ENCODE data around the gene XXYLT1.
"Not testable (repeated sequence)": the region's sequence is repeated elsewhere in the genome, so short reads cannot be mapped to it uniquely, and the experiment has no call there.

The XXYLT1 gene

DNA sequence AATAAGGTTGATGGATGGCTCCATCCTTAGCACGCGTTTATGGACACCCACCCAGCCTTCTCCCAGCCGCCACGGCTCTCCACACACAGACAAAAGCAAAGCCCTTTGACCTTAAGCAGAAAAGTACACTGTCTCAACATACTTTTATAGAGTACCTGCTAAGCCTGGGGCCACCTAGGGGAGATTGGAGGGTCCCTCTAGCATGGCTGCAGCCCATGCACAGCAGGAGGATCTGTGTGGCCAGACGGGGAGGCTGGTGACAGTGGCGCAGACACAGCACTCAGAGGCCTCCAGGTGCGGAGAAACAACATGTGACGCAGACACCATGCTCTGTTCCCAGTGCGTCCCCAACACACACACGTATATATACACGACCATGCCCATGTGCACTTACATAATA is 174.9 kb downstream of the XXYLT1 start:
- no peak for DNase-seq (ENCODE audit: low spot score)

DNA sequence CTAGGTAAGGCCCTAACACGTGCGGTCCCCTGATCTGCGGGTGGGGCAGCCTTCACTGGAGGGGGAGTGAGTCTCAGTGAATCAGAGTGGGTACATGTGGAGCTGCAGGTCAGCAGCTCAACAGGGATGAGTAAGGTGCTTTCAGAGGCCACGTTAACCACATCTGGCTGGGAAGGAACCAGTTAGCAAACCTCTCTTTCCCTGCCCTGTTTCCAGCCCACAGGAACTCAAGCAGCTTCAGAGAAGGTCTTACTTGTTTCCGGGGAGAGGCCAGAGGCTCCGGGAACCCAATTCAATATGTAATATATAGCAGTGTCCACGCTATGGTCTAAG is 175.3 kb downstream of the XXYLT1 start:
- DNase-seq (ENCODE audit: low spot score), result no peak

DNA sequence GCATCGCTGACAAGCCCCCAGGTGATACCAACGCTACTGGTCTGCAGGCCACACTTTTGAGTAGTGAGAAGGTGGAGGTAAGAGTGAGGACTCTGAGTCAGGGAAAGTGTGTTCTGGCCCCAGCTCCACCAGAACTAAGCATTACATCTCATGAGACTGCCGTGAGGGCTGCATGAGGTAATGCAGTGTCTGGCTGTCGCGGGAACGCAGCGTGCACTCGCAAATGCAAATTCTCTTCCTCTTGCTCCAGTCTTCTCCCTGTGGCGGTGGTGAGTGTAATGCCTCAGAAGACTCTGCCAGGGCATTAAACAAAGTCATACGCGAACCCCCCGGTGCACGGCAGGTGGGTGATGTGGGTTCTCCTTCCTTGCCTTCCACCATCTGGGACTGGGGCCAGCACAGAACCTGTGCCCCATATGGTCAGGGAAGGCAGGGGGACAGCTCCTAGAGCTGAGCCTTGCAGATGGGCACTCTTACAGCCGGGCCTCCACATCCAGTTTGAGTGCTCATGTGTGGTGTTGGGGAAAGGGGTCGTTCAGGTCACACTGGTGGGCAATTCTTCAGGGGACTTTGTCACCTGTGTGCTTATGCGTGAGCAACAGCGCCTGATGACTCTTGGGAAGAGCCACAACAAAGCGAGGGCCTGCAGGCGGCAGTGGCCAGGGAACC is 175.8 kb downstream of the XXYLT1 start:
- no peak for DNase-seq (ENCODE audit: low spot score)

DNA sequence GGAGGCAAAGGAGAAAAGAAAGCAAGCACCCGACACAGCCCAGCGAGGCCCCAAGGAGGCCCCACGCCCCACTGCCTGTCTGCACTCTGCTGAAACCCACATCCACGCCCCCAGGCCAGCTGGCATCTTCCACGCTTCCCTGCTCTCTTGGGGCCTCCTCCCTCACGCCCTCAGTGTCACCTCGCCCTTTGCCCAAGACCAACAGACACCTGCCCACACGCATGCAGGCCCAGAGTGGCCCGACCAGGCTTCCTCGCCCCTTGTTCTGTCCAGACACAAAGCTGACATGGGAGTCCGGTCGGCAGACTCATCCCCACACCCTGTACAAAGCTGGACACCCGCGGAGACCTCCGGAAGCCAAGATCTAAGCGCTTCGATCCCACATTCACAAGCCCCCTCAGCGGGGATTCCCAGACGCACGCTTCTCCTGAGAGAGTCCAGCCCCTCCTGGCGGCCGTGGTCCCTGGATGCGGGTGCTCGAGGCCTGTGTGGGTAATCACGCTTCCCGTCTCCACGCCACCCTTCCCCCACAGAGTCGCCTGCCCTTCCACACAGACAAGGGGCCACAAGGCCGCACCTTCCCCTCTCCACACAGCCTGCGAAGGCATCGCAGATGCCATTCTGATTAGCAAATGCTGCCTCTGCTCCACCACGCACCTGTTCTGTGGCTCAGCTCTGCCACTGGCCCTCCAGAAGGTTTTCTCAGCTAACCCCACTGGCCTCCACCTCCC is 176.6 kb downstream of the XXYLT1 start:
- DNase-seq (ENCODE audit: low spot score), result no peak

DNA sequence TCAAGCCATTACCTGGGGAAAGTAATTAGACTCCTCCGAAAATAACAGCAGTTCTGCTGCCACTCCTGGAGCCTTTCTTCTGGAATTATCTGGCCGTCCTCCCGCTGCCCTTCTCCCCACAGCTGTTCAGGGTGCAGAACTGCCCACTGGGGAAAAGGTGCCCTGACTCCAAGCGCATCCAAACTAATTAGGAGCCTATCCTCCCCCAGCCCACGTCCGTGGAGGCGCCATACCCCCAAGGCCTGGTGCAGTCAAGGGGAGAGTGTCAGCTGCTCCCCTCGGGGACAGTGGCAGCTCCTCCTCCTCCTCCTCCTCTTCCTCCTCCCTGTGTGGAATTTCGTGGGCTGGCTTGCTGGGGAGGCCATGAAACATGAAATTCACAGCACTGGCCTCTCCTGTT is 177.2 kb downstream of the XXYLT1 start:
- DNase-seq (ENCODE audit: low spot score), result no peak

DNA sequence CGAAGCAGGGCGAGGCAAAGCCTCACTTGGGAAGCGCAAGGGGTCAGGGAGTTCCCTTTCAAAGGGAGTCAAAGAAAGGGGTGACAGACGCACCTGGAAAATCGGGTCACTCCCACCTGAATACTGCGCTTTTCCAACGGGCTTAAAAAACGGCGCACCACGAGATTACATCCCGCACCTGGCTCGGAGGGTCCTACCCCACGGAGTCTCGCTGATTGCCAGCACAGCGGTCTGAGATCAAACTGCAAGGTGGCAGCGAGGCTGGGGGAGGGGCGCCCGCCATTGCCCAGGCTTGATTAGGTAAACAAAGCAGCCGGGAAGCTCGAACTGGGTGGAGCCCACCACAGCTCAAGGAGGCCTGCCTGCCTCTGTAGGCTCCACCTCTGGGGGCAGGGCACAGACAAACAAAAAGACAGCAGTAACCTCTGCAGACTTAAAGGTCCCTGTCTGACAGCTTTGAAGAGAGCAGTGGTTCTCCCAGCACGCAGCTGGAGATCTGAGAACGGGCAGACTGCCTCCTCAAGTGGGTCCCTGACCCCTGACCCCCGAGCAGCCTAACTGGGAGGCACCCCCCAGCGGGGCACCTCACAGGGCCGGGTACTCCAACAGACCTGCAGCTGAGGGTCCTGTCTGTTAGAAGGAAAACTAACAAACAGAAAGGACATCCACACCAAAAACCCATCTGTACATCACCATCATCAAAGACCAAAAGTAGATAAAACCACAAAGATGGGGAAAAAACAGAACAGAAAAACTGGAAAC is 182.9 kb downstream of the XXYLT1 start:
- not testable (repeated sequence) for DNase-seq (ENCODE audit: low spot score)

DNA sequence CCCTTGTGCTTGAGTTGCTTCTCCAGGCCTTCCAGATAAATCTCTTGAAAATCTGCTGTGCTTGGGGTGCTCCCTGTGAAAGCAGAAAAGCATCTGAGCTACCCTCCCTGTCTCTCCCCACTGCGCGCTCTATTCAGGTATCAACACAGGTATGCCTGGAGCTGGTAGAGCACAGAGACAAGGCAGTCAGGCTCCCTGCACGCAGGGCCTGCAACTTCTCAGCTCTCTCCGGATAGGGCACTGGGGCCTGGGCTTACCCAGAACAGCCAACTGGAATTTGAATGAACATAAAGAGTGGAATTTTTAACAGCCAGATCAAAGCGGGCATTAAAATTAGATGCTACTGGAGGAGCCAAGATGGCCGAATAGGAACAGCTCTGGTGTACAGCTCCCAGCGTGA is 183.6 kb downstream of the XXYLT1 start:
- DNase-seq (ENCODE audit: low spot score), result no peak

DNA sequence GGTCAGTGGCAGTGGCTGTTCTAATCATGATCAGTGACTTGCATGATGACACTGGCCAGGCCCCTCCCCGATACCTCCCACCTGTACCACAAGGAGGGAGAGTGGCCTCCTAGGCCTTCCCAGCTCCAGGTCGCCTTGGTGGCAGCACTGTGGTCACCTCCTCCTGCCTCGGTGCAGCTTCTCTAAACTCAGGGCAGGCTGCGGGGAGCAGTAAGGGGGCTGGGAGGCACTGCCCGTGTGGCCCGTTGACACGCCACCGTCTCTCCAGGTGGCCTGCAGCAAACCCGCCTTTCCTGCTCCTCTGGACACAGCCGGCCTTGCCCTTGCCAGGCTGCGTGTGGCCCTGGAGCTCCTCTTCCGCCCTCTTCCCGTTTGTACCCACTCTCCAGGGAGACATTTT is 184.1 kb downstream of the XXYLT1 start:
- DNase-seq (ENCODE audit: low spot score), result no peak

DNA sequence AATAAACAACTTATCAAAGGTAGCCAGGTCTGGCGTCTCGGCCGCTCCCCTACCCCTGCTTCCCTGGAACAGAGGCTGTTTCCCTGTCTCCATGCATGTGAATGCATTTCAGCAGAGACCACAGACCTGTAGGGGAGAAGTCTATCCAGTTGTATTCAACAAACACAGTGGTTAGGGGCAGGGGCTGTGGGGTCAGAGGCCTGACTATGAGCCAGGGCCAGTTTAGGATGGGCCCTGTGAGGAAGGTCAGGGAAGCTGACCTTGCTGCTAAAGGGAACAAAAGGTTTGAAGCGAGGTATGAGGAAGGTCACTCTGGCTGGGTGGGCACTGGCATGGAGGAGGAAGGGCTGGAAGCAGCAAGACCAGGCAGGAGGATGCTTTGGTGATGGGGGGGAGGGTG is 184.6 kb downstream of the XXYLT1 start:
- DNase-seq (ENCODE audit: low spot score), result no peak

DNA sequence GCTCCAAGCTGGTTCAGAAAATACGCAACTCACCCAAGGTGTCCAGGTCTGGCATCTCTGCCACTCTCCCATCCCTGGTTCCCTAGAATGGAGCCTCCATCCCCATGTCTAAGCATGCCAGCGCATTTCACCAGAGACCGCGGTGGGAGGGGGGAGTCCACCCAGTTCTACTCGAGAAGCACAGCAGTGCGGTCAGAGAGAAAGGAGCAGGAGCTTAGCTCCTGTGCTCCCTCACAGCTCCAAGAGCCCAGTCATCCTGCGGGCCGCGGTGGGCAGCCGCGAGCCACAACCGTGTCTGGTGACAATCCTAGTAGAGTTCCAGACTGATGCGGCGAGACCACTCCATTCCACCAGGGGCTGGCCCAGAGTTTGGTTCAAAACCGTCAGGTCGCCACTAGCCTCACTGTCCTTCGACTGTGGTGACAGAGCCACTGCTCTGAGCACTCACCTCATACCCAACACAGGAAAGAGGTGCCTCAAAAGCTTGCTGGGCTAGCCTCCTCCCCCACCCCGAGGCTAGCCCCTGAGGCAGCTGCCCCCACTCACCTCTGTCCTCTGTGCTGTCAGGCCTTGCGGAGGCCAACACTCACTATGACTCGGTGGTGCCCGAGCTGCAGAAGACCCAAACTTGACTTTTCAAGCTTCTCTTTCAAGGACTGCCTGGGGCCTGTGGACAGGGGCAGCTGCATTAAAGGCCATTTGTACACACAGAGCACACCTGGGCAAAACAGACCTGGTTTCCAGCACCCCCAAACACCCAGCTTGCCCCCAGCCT is 185.4 kb downstream of the XXYLT1 start:
- no peak for DNase-seq (ENCODE audit: low spot score)

DNA sequence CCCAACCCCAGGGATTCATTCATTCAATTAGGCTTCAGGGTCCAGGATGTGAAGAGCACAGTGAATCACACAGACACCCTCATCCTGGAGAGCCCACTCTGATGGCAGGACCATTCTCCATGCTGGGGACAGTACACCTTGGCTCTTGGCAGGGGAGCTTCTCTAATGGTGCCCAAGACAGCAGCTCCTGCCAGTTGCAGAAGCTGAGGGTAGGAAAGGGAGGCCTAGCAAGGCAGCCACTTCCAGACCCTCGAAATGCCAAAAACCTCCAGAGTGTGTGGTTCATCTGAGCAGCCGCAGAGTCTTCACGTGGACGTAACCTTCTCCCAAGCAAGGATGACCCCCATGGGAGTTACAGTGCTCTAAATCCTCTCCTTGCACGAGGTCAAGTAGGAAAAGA is 186.2 kb downstream of the XXYLT1 start:
- DNase-seq (ENCODE audit: low spot score), result no peak

DNA sequence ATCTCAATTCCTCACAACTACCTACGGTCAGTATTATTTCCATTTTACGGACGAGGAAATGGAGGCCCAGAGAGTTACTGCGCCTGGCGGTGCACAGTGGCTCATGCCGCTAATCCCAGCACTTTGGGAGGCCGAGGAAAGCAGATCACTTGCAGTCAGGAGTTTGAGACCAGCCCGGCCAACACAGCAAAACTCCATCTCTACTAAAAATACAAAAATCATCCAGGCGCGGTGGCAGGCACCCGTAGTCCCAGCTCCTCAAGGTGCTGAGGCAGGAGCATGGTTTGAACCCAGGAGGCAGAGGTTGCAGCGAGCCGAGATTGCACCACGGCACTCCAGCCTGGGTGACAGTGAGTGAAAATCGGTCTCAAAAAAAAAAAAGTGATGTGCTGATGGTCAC is 187.3 kb downstream of the XXYLT1 start:
- DNase-seq (ENCODE audit: low spot score), result no peak

DNA sequence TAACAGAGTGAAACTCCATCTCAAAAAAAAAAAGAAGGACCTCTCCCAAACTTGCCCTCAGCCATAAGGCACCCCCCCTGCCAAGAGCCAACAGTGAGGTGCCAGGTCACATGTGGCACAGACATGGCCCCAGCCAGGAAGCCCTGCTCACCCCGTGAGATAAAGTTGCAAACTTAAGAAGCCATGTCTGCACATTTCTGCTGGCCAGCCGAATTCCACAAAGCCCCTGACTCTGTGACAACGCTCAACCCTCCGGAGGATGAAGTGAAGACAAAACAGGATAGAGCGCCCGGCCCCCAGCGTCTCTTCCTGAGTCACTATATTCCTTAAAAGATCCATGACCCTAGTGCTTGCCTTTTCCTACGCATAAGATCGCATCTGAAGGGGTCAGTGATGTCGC is 188.1 kb downstream of the XXYLT1 start:
- no peak for DNase-seq (ENCODE audit: low spot score)

DNA sequence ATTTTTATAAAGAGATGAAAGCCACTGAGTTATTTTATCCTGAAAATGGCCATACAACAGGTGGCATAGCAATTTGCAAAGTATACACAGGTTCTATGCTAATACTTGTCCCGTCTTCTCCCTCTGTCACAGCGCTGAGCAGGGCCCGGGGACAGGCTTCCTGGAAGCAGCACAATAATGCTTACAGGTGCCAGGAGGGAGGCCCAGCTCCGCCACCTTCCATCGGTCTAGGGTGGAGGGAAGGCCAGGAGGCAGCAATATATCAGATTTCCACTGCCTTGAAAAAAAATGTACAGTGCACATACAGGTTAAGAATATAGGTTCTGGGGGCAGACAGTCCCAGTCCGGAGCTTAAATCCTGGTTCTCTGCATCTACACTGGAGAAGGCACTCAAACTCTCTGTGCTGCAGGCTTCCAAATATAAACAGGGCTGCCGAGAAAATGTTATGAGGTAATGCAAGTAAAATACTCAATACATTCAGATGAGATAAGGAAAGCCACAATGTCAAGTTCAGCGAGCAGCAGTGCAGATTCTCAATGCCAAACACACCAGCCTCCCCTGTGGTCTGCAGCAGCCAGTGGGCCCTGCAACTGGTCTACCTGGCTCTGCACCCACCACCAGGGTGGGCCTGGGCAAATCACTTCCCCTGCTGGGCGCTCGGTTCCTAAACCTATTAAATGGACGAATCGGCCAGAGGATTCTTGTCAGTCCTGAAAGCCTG is 189.6 kb downstream of the XXYLT1 start:
- no peak for DNase-seq (ENCODE audit: low spot score)

DNA sequence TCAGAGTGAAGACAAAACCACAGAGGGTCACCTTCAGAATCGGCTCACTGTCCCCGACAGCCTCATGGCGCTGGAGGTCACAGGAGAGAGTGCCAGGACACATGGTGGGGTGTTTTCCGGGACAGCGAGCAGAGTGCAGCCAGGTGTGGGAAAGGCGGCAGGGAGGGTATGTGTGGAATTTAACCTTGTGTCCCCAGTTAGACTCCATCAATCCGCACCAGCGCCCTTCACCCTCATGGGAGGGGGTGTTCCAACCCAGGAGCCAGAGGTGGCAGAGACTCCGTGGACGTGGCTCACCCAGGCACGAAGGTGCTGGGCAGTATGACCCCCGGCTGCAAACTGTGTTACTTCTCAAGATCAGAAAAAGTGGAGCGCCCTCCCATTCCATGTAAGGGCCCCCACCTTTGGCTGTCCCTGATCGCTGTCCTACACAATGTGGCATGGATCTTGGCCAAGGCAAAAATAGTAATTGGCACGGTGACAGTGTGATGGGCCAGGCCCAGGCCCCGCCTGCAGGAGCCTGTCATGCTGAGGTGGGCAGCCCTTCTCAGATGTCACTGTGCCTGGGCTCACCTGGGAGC is 190.3 kb downstream of the XXYLT1 start:
- no peak for DNase-seq (ENCODE audit: low spot score)

DNA sequence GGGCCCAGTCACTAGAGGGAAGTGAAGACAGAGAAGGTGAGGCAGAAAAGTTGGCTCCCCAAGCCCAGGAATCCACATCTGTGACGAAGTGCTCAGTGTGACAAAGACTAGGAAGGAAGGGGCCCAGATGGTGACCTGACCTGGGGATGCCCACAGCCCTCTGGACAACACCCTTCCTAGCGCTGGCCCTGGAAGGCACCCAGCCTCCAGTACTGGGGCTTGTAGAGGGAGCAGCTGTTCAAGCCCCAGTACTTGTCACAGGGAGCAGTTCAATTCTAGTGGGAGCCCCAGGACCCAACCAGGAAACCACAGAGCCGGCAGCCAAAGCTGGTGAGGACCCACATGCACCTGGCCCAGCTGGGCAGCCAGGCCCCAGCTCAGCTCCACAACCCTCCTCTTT is 190.8 kb downstream of the XXYLT1 start:
- DNase-seq (ENCODE audit: low spot score), result no peak

DNA sequence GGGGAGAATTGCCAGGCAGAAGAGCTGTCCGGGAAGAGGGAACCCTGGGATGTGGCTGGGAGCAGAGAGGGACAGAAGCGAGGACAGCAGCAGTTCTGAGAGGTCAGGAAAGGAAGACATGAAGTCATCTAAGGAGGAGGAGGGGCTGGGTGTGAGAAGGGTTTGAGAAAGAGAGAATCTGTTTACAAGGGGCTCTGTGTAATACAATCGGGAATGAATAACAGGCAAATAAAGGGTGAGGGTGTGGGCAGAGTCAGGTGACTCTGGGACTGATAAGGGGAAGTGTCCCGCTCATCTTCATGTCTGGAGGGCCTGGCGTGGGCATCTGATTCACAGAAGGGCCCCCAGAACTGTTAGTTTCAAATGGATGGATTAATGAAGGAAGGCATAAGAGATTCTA is 191.3 kb downstream of the XXYLT1 start:
- no peak for DNase-seq (ENCODE audit: low spot score)

DNA sequence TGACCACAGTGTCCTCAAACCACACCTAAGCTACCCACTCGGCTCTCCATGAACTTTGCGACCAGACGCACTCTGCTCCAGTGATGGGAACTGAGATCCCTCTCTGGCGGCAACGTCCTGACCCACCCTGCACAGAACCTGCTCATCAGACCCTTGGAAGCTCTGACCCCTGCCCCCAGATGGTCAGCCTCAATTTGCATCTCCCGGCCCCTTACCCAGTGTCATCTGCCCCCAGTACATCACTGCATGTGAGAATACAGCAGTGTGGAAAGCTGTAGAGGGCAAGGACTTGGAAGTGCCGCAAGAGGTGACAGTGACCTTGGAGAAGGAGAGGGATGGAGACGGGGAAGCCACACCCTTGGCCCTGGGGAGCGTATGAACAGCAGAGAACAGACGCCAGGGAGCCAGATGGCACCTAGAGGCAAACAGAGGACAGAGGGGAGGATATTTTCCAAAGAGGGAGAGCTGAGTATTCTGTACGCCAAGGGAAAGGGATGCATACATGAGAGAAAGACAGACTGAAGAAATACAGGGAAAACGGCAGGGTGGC is 192.0 kb downstream of the XXYLT1 start:
- DNase-seq (ENCODE audit: low spot score), result no peak

DNA sequence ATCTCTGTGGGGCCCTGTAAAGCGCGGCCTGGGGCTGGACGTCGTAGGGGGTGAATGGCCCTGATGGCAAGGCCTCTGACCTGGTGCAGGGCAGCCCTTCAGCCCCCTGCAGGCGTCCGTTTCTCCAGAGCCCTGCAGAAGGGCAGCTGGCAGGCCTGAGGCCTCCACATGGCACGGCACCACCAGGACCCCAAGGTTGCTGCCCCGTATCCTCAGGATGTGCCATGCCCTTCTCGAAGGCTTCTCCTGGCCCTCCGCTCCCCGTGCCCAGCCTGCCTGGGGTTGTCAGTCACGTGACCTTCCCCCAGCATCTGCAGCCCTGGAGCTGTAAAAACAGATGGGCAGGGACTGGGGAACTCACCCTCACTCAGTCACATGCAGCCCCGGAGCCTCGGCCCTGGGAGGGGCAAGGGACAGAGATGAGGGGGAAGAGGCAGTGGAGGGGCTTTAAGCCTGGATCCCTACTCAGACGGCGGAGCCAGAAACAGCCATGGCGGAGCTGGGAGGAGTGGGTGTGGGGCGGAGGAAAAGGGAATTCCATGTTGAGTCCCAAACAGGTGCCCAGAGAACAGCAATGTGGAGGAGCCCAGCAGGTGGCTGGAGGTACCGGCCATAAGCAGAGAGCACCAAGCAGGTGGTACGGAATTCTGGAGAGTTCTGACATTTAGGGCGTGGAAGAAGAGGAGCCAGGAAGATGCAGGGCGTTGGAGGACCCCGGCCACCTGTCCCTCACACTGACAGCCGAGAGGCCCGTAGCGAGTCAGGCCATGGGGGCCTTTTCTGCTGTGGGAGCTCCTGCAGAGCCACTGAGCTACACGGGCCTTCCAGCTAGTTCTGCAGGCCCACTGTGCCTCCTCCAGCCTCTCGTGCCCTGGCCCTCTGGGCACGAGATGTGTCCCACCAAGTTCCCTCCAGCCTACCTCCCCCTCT is 193.1 kb downstream of the XXYLT1 start:
- no peak for DNase-seq (ENCODE audit: low spot score)

DNA sequence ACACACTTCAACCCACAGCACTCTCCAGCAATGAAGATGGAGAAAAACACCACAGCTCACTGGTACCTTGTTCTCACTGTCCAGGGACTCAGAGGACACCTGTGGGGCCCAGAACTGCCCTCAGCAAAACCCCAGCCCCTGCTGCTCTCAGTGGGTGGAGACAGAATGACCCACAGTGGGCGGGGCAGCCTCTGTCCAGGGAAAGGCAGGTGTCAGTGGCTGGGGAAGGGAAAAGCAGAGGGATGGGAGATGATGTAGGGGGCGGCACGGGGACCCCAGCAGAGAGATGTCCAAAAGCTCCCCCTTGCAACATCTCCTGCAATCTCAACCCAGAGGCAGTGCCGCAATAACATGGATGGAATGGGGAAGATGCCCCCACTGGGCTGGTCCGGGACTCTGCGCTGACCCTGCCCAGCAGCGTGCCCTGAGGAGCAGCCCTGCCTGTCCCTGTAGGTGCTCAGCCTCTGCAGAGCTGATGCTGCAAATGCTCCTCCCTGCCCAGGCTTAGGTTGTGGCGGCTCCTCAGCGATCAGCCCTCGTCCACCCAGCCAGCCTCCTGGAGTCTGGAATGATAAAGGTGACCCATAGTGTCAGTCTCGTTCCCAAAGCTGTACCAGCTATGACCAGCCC is 193.9 kb downstream of the XXYLT1 start:
- DNase-seq (ENCODE audit: low spot score), result no peak

All from HuH-7 (cell line).